Panc1 (cell line): ENCODE data around the gene ZNF366. TPM values are rescaled to one million over a fixed set of nuclear protein-coding genes. Genes with fewer than 3 reads are reported as not detected.

Source experiments
- ATAC-seq: fragments of 200-7000 bp; cut with Tn5 transposase; 2 replicates; pipeline ENCODE4 v1.9.1; 2020; ENCODE audit warnings: mild to moderate bottlenecking, moderate library complexity
- BruUV-seq: library from RNA; stranded (reverse); fragments of 400-500 nt; replicated peaks from 2 replicates; lab custom pipeline; 2021; lab: Mats Ljungman, UMichigan
- CTCF ChIA-PET: fragments of 300-600 bp; sonication (Branson Sonifier 250); formaldehyde crosslinking; loops from one replicate; lab custom pipeline; 2022; ENCODE audit warnings: antibody characterized with exemption; lab: Charles Lee
- POLR2A ChIA-PET: fragments of 300-600 bp; sonication (Branson Sonifier 250); formaldehyde crosslinking; loops from one replicate; lab custom pipeline; 2022; ENCODE audit warnings: antibody characterized with exemption; lab: Charles Lee
- DNase-seq: peaks from one replicate; pipeline ENCODE4 v3.0.0-alpha.2; 2010; ENCODE audit warnings: low read depth, low spot score
- H3K27ac ChIP-seq: 2 replicates; pipeline ENCODE4 v1.5.1; 2011; ENCODE audit warnings: mild to moderate bottlenecking, low read length, inconsistent platforms
- H3K27me3 ChIP-seq: fragments of 200-500 bp; sonication (Bioruptor generic); 2 replicates; pipeline ENCODE4 v1.6.0; 2014; ENCODE audit warnings: low read length, inconsistent platforms; ENCODE audit not compliant: control insufficient read depth, insufficient read depth
- H3K36me3 ChIP-seq: fragments of 200-500 bp; sonication (Bioruptor generic); 2 replicates; pipeline ENCODE4 v1.5.1; 2014; ENCODE audit warnings: inconsistent platforms, mild to moderate bottlenecking, low read length, moderate library complexity; ENCODE audit not compliant: control insufficient read depth, insufficient read depth
- H3K4me1 ChIP-seq: 2 replicates; pipeline ENCODE4 v1.5.1; 2011; ENCODE audit warnings: inconsistent platforms, mild to moderate bottlenecking, low read length, moderate library complexity; ENCODE audit not compliant: control insufficient read depth, insufficient read depth
- H3K4me3 ChIP-seq, 2 experiments: 2 replicates each; pipeline ENCODE4 v1.5.1; 2011 to 2012; ENCODE audit warnings: low read depth in 2 of 2, low read length in 2 of 2, mild to moderate bottlenecking in 2 of 2, inconsistent platforms in 1 of 2, moderate library complexity in 1 of 2
- H3K9me3 ChIP-seq: fragments of 200-500 bp; sonication (Bioruptor generic); 2 replicates; pipeline ENCODE4 v1.5.1; 2014; ENCODE audit warnings: low read depth, mild to moderate bottlenecking, inconsistent platforms, low read length, moderate library complexity; ENCODE audit not compliant: control insufficient read depth, insufficient read depth
- POLR2AphosphoS5 ChIP-seq: IDR thresholded peaks from 2 replicates; pipeline ENCODE4 v1.6.1; 2012; ENCODE audit warnings: mild to moderate bottlenecking, low read depth, low read length, moderate library complexity
- SIN3A ChIP-seq: IDR thresholded peaks from 2 replicates; pipeline ENCODE4 v1.6.1; 2012; ENCODE audit warnings: low read depth, mild to moderate bottlenecking, low read length, moderate library complexity, borderline replicate concordance; ENCODE audit not compliant: insufficient read depth
- TCF7L2 ChIP-seq: IDR thresholded peaks from 2 replicates; pipeline ENCODE4 v1.6.1; 2011; ENCODE audit warnings: mild to moderate bottlenecking, low read depth, low read length, inconsistent platforms
- in situ Hi-C: cut with HindIII; loops from 2 replicates; pipeline ENCODE4 v1.10.0; 2016; ENCODE audit warnings: low sequenced_read_pairs, low pct_unique_long_range_greater_than_20kb
- intact Hi-C: fragments of 100-400 bp; cut with micrococcal nuclease; formaldehyde crosslinking; loops from one replicate; pipeline ENCODE4 v1.10.0; 2022; ENCODE audit not compliant: unreplicated experiment
- total RNA-seq: library from RNA; stranded (reverse); gene quantifications from one replicate; pipeline ENCODE4 v1.2.1, GENCODE V29; 2021; ENCODE audit not compliant: unreplicated experiment
- TF ChIP-seq, protein P1 (sequence below): fragments of 450-650 bp; IDR thresholded peaks from 2 replicates; pipeline ENCODE4 v1.5.1; 2017; ENCODE audit warnings: mild to moderate bottlenecking
- TF ChIP-seq, protein P2 (sequence below), 2 experiments: IDR thresholded peaks; 2 replicates each; pipeline ENCODE4 v1.6.1; 2011 to 2012; ENCODE audit warnings: low read depth in 2 of 2, control low read depth in 1 of 2, low read length in 1 of 2, mild to moderate bottlenecking in 1 of 2, moderate library complexity in 1 of 2; ENCODE audit not compliant: insufficient read depth in 1 of 2

The ZNF366 gene
- total RNA-seq, 1 experiment from 2014 or later = not detected

DNA sequence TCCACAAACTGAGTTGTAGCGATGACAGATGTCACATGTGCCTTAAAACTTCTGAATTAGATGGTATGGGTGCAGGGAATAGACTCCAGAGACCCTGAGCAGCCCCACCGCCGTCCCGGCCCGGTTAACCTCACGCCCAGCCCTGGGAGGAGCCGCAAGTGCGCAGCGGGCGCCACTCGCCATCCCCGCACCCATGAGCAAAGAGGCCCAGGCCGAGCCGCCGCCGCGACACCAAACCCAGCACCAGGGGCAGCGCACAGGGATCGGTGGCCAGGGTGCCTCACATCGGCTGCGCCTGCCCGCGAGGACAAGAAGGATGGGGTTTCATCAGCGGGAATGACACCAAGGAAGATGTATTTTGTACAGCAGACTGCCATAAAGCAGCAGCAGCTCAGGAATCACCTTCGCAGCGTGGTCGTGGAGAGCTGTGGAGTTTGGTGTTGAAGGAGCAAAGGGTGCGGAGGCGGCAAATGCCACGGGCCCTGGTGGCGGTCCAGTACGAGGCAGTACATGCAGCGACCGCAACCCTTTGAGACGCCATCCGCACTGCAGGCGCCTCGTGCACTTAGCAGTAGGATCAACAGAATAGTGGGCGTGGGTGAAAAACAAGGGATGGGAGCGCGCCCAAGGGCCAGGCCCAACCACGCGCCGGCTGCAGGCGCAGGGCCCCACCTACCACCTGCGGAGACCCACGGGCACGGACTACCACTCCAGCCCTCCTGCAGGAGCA lies 89.7 kb downstream of the ZNF366 start:
- no peak for TF ChIP-seq POLR2AphosphoS5
- TF ChIP-seq, protein P1, sequence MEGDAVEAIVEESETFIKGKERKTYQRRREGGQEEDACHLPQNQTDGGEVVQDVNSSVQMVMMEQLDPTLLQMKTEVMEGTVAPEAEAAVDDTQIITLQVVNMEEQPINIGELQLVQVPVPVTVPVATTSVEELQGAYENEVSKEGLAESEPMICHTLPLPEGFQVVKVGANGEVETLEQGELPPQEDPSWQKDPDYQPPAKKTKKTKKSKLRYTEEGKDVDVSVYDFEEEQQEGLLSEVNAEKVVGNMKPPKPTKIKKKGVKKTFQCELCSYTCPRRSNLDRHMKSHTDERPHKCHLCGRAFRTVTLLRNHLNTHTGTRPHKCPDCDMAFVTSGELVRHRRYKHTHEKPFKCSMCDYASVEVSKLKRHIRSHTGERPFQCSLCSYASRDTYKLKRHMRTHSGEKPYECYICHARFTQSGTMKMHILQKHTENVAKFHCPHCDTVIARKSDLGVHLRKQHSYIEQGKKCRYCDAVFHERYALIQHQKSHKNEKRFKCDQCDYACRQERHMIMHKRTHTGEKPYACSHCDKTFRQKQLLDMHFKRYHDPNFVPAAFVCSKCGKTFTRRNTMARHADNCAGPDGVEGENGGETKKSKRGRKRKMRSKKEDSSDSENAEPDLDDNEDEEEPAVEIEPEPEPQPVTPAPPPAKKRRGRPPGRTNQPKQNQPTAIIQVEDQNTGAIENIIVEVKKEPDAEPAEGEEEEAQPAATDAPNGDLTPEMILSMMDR = no peak
- TF ChIP-seq SIN3A = no peak
- TF ChIP-seq, protein P2, sequence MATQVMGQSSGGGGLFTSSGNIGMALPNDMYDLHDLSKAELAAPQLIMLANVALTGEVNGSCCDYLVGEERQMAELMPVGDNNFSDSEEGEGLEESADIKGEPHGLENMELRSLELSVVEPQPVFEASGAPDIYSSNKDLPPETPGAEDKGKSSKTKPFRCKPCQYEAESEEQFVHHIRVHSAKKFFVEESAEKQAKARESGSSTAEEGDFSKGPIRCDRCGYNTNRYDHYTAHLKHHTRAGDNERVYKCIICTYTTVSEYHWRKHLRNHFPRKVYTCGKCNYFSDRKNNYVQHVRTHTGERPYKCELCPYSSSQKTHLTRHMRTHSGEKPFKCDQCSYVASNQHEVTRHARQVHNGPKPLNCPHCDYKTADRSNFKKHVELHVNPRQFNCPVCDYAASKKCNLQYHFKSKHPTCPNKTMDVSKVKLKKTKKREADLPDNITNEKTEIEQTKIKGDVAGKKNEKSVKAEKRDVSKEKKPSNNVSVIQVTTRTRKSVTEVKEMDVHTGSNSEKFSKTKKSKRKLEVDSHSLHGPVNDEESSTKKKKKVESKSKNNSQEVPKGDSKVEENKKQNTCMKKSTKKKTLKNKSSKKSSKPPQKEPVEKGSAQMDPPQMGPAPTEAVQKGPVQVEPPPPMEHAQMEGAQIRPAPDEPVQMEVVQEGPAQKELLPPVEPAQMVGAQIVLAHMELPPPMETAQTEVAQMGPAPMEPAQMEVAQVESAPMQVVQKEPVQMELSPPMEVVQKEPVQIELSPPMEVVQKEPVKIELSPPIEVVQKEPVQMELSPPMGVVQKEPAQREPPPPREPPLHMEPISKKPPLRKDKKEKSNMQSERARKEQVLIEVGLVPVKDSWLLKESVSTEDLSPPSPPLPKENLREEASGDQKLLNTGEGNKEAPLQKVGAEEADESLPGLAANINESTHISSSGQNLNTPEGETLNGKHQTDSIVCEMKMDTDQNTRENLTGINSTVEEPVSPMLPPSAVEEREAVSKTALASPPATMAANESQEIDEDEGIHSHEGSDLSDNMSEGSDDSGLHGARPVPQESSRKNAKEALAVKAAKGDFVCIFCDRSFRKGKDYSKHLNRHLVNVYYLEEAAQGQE (IDR thresholded peaks at IDR 0.05; ENCODE audit: insufficient read depth in 1 of 2, low read depth in 2 of 2, low read length in 1 of 2) = no peak
- no peak for TF ChIP-seq TCF7L2
- intact Hi-C loops (no loop called here), in situ Hi-C loops (no loop called here)
- no peak overlapping the region for H3K27ac ChIP-seq
- H3K9me3 ChIP-seq = no peaks in the 10 kb centered on the region
- H3K4me3 ChIP-seq = no peak overlapping the region
- no peaks in the 10 kb centered on the region for H3K4me1 ChIP-seq
- no peaks in the 10 kb centered on the region; the same call in 1 of the 2 replicates for H3K27me3 ChIP-seq
- H3K36me3 ChIP-seq = no peaks in the 10 kb centered on the region
- ChIA-PET POLR2A (no interaction called here), CTCF (no interaction called here)
- no TSS peak for BruUV-seq
- DNase-seq (no peak), ATAC-seq (no peak)

DNA sequence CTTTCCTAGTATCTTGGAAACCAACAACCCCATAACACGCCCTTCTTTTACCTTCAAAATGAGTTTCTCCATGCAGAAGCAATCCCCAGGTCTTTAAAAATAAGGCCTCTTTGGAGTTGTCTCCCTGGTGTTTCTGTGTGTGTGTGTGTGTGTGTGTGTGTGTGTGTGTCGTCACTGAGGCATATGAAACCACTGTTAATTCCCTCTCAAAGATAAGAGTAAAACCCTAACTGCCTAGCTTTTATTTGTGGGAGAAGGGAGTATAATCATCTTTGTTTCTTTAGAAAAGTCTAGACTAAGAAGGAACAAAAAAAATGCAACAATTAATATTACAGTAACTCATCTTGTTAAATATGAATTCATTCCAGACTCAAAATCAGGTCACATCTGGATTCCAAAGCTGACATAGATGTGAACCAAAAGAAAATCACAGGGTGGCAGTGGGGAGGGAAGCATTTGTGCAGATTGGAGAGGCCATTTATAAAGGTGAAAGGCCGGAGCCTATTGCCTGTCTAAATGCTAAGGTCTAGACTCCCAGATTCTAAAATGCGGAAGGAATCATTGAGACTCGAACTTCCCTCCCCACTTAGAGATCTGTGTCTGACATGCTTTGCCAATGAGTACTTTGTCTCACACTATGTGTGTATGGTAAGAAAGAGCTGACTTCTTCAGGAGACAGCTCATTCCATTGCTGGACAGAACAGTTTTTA lies 91.4 kb downstream of the ZNF366 start:
- TF ChIP-seq POLR2AphosphoS5 (no peak), SIN3A (no peak), TCF7L2 (no peak)
- TF ChIP-seq, protein P1 = no peak
- TF ChIP-seq, protein P2 (IDR thresholded peaks at IDR 0.05; ENCODE audit: insufficient read depth in 1 of 2, low read depth in 2 of 2, low read length in 1 of 2) = no peak
- intact Hi-C loops = no loop called here
- no peaks in the 10 kb centered on the region; the same call in 1 of the 2 replicates for H3K27me3 ChIP-seq
- H3K27ac ChIP-seq = no peak overlapping the region
- no peaks in the 10 kb centered on the region for H3K36me3 ChIP-seq
- ATAC-seq (no peak), DNase-seq (no peak)
- no TSS peak for BruUV-seq
- in situ Hi-C loops = no loop called here
- H3K4me3 ChIP-seq = no peak overlapping the region
- no peaks in the 10 kb centered on the region for H3K9me3 ChIP-seq
- H3K4me1 ChIP-seq = no peaks in the 10 kb centered on the region
- POLR2A ChIA-PET = interaction anchor here (0.6 kb wide), 1 partner anchor 11 kb away, joined by 3 read pairs; no protein-coding TSS in a partner anchor
- CTCF ChIA-PET = no interaction called here
